Stimulated activated CD4-positive, alpha-beta T cell treated with anti-CD3 and anti-CD28 coated beads, Interleukin-15, amount 100 ng/mL, for 48 hours (primary cell): ENCODE results near the gene ARHGAP26.

ENCODE experiments used
- DNase-seq, 2 donors: peaks; one replicate each; pipeline ENCODE4 v3.0.0-alpha.2; 2020; ENCODE audit warnings: low read depth in 2 of 2

Gene ARHGAP26

GRCh38 chr5:142829801-142830220, 59.6 kb downstream of the ARHGAP26 start:
- DNase-seq: no peak

- DNase-seq: no peak
Observed at GRCh38 chr5:142830241-142831008, 60.2 kb downstream of the ARHGAP26 start.

GRCh38 chr5:142831009-142831383, 60.8 kb downstream of the ARHGAP26 start:
- no peak for DNase-seq

DNA sequence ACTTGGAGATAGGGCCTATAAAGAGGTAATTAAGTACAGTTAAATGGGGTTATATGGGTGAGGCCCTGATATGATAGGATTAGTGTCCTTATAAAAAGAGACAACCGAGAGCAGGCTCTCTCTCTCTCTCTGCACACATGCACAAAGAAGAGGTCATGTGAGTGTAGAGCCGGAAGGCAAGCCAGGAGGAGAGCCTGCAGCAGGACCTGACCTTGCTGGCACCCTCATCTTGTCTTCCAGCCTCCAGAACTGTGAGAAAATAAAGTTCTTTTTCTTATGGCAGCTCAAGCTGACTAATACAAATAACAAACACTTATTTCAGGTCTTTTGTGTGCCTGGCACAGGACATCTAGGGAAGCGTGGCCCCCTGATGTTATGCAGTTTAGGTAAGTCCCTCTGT, 62.1 kb downstream of the ARHGAP26 start:
- DNase-seq: no peak

DNA sequence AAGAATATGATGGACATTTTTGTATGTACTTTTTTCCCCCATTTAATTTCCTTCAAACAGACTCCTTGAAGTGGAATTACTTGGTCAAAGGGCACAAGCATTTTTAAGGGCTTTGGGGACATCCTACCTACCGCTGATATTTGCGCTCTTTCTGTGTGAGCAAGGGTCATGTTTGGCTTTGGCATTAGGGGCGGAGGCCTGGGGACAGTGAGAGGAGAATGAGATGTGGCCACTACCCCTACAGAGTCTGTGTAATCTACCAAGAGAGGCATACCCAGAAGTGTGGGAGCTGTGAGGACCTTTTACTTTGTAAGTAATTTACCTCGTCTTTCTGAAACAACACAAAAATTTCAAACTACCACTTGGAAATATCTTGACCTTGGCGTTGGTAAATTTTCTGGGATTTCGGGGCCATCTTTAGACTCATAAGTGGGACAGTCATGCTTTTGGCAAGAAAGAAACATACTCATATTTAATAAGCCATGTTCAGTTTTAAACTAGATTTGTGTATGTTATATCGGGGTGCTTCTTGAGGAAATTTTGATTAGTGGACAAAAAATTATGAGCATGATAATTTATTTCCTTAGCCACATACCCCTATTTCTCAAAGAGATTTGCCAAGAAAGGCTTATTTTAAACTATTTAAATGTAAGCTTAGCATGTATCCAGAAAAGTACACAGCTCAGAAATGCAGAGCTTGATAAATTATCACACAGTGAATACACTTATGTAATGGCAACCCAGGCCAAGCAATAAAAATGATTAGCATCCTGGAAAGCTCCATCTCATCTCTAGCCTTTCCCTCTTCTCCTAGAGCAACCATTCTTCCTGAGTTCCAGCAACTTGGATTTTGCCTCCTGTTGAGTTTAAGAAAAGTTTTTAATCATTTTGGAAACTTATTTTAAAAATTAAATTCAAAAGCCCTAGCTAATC, 63.6 kb downstream of the ARHGAP26 start:
- DNase-seq: no peak

DNA sequence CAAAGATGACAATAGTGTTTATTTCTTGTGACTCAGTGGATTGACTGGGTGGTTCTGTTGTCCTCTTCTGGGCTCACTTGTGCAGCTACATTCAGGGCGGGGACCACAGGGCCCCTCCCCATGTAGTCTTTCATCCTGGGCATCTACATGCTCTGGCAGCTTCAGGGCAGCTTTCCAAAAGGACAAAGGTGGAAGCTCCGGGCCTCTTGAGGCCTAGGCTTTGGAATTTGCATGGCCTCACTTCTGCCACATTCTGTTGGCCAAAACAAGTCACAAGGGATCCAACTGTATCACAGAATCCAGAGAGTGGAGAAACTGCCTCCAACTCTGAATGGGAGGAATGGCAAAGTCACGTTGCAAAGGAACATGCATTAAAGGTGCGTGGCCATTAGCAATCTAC, 64.3 kb downstream of the ARHGAP26 start:
- no peak for DNase-seq

DNA sequence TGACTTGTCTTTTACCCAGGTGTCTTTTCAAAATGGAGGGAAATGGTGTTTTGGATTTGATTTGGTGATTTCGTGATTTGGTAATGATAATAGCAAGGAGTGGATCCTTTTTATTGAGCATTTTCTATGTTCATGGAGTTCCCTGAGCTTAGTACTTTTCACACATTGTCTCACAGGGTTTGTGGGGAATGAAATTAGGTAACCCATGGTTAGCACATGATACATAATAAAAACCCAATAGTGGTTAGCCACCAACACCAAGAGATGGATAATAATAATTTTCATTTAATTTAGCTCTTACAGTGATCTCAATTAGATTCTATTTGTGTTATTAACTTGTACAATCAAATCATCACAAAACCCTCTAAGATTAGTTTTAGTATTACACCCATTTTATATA, 65.4 kb downstream of the ARHGAP26 start:
- DNase-seq: no peak

DNA sequence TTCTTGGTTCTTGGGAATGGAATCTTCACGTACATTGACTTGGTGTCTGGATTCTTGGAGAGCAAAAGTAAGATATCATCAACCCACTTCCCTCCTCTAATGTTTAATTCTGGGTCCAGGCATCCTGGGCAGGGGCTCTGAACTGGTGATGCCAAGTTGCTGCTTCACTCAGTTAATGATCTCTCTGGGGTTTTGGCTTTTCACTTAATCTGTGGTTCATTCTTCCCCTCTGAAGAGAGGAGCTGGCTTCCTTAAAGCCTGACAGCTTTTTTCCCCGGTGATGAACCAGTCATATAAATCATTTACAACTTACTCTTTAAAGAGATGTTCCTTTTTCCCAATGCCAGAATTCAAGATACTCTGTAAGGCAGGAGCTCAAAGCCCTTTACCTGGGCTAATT, 65.9 kb downstream of the ARHGAP26 start:
- no peak for DNase-seq

- no peak for DNase-seq
Observed at GRCh38 chr5:142837081-142837725, 67.0 kb downstream of the ARHGAP26 start.

DNA sequence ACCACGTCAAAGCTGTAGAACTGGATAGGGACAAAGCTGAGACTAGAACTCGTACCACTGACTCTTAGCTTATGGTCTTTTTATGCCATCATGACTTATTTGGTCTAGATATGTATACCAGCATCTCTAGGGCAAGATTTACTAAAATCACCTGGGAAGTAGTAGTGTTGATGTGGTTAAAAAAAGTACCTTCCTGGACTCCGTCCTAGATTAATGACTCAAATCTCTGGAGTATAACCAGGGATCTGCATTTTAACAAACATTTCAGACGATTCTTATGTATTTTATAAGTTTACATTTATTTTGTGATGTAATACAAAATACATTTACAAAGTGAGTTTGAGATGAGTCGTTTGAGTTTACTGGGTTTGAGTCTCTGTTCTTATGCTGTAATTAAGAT, 68.7 kb downstream of the ARHGAP26 start:
- no peak for DNase-seq

DNA sequence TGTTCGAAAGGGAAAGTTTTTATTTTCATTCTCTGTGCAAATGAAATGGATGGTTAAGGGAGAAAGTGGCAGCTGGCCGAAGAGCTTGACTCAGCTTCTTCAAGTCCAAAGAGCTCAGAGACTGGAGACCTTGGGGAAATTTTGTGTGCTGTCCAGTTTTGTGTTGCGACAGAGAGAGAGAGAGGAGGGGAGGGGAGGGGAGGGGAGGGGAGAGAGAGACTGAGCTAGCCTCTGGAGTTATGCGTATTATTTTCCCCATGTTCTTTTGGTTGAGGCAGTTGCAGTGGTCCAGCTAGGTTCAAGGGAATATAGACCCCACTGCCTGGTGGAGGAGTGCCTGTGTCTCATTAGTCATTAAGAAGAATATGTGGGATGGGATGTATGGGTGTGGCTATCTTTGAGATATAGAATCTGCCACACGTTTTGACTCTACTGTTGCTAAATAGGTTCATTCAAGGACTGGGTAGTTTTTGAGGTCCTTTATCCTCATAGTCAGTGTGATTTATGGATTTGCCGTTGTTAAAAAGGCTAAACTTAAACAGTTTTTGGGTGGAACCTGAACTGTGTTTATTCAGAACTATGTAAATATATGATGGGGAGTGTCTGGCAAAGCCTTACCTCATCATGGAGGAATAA, 69.7 kb downstream of the ARHGAP26 start:
- DNase-seq: no peak

DNA sequence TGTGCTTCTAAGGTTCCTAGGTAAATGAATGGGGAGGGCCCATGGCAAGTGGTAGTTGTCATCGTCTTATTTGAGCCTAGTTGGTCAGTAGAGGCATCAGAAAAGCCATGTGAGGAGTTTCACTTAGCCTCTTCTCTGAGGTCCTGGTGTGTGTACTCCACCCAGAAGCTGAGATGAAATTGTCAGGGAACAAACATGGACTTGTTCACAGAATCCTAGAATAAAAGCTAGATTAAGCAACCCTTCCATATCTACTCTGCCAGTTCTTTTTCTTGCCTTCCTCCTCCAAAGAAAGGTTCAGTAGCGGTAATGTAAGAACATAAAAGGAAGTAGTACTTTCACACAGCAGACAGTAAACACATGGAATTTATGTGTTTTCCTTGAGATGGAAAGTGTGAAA, 70.4 kb downstream of the ARHGAP26 start:
- no peak for DNase-seq

DNA sequence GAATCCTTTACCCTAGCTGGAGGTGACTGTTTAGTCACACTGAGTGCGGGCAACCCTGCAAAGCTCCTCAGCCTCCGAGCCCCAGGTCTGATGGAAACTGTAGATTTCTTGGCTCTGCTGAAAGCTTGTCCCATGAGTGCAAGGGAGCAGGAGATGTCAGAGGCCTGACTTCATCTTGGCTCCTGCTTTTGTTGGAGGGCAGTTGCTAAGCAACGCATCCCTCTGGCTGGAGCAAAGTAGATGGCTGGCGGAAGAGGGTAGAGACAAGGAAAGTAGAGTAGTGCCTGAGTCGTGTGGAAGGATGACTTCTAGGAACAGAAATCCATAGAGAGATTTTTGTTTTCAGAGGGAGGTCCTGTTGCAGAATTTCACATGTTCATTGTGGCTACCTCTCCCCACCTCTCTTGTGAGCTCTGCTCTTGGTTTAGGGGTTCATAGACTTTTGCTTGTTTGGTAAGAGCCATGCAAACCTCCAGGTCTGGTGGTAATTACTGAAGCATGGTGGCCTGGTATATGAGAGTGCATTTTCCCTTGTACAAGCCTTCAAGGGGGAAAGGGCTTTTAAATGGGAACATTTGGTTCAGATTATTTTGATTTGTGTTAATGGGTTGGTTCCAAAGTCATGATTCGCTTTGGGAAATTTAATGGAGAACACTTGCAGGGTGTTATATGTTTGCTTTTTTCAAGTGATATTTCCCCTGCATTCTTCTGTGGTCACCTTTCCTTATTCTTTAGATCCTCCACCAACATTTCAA, 71.5 kb downstream of the ARHGAP26 start:
- DNase-seq: no peak

DNA sequence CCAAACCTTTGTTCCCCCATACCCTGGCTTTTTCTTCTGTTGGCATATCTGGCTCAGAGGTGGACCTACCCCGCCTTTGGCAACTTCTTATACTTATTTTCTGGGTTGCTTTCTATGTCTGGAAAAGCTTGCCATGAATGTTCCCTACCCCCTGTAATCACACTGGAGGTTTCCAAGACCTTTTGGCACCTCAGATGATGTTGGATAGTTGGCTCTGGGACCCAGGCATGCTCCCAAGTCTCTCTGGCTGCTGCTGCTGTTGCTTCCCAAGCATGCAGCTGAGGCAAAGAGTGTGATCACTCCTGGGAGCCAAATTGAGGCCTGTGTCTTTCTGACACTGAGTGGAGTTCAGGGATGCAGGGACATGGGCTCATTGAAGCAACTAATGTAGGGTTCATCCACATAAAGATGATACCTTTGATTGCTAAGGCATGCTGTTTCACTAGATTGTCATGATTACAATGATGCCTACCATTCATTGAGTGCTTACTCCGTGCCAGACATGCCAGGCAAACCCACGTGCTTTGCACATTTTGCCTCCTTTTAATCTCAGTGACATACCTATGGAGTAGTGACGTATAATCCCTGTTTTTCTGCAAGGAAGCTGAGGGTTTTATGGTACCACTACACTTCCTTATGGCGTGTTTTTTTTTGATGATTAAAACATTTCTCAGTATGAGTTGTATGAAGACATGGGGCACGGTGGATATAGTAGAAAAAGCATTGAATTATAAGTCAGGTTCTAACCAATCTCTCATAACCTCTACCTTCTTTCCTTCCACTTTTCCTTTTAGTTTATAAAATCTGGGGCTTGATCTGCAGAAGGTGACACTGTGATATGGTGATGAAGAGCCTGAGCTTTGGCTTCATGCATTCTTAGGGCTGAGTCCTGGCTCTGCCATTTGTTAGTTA, 73.1 kb downstream of the ARHGAP26 start:
- DNase-seq: no peak

DNA sequence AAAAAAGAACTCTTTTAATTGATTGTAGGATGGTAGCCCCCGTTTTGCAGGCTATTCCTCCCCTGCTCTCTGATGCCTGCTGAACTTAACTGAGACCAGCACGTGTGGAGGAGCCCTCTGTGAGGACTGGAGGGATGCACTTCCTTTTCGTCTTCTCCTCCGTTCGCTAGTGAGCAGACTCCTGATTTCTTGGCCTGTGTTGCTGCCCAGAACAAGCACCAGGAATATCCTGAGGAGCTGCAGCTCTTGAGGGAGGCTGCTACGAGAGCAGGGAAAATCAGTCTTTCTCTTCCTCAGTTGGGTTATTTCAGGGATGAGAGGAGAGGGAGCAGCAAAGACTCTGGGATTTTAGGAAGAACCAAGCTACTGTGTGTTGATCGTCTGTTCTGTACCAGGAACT, 74.7 kb downstream of the ARHGAP26 start:
- DNase-seq: no peak

DNA sequence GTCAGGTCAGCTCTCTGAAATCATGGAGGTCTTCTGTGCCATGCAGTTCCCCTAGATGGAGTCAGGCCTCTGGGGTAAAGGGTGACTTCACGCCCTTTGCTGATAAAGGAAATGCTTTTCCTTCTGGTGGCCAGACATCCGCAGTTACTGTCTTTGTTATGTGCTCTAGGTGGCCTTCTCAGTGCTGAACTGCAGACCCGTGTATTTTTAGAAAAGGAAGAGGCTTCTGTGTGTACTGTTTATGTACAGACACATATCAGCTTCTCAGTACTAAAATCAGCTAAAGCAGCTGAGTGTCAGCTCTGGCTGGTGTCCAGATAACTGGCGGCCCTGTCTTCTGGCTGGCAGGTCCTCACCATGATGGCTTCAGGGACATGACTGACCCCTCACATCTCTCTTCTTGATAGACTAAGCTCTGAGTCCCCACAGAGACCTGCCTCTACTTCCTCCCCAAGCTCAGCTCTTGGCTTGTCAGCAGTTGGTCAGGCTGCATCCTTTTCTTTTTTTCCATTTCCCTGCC, 75.3 kb downstream of the ARHGAP26 start:
- DNase-seq: no peak

DNA sequence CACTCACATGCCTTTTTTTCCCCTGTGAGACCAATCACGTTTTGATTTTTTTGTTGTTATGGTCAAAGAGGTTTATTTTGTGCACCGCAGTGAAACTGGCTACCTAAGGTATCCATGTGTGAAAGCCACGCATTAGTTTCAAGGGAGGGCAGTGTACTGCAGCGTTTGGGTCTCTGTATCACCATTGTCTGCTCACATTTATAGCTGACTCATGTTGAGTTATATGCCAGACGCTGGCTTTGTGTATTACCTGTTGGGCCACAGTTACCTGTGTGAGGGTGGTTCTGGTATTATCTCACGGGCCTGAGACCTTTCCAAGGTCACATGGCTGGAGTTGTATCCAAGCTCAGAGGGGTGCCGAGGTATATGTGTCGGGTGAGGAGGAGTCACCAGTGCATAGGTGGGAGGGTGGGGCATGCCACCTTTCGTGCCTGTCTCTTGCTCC, 75.8 kb downstream of the ARHGAP26 start:
- no peak for DNase-seq

GRCh38 chr5:142846406-142846805, 76.2 kb downstream of the ARHGAP26 start:
- no peak for DNase-seq

DNA sequence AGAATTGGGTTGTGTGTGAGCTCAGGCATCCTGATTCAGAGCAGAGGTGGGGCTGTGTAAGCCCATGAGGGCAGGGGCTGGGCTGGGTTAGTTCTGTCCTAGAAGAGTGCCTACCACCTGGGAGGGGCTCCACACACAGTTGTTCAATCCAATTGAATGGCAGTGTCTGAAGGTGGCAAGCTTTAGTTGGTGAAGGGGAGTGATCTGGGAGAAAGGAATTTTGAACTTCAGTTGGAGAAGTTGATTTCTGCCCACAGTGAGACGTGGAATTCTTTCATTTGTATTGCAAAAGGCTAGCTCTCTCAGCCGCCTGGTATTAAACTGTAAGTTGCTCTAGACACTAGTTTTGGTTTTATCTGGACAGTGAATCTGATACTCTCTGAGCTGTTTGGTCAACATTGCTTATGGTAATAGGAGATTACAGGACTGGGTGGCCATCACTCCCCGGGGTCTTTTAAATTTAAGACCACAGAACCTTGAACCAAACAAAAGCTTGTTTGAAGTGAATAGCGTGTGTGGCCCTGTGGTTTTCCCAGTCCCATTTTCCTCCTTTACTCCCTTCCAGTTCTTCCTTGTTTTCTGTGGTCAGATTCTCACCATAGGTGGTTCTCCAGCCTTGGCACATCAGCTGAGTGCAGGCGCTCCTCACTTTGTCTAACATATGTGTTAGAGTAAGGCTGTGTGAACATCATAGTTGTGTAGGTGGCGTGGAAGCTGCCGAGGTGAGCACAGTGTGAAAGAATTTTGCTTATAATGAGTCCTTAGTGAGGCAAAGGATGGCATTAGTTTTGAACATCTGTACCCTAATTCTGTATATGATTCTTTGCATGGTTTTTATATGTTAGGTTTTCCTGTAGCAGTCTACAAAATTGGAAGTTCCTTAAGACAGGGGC, 78.0 kb downstream of the ARHGAP26 start:
- no peak for DNase-seq
